T-helper 9 cell (primary cell): ENCODE results near the gene IL12RB2.

Experiments used
- DNase-seq: peaks from one replicate; pipeline ENCODE4 v3.0.0-alpha.2; 2020

The IL12RB2 gene

GRCh38 chr1:67313934-67314671 is 6.4 kb downstream of the IL12RB2 start:
- DNase-seq: no peak

DNA sequence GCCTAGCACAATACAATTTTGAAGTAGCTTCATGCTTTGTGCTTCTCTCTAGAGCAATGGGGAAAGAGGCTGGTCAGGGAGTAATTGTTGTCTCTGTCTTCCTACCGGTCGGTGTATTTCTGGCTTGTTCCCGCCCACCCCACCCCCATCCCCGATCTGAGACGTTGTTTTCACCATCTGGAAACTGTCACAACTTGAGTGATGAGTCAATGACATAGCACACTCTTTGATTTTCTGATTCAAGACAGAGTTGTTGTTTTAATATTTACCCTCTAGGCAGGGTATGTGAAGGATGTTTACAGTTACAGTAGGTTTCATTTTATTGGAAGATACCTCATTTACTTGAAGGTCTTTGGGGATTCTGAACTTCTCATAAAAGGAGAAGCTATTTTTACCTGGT is 7.0 kb downstream of the IL12RB2 start:
- DNase-seq: no peak

DNA sequence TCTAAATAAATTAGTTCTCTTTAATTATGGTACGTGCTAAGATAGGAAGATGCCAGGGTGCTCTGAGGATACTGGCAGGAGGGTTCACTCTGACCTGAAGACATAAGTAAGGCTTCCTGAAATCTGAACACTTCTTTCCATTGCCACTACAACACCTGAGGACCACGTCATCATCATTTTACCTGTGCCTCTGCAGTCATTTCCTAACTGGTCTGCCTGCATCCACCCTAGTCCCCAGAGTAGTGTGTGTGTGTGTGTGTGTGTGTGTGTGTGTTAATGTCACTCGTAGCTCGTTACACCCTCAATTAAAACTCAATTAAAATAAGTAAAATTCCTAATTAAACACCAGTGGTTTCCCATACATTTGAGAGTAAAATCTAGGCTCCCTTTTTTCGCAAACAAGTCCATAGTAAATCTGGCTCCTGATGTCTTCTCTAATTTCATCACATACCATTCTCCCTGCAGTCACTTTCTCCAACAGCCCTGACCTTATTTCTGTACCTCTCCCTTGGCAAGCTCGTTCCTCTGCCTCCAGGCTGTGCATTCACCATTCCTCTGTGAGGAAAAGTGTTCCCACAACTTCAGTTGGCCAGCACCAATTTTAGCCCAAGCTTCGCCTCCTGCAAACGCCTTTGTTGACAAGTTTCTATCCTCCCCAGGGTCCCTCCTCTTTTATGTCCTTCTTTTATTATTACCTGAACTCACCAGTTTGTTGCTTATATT is 8.7 kb downstream of the IL12RB2 start:
- no peak for DNase-seq

DNA sequence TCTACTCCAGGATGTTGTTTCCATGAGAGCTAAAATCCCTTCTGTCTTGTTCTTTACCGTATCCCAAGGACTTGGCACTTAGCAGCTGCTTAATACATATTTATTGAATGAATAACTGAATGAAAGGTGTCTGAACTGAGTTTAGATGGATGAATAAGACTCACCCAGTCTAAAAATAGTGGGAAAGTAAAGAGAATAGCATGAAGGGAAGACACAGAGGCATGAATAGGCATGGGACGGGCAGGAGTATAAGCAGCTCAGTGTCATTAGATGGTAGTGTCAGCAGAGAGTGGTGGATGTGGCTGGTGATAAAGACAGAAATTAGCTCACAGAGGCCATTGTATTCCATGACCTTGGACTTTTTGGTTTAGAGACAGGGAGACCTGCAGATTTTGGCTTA is 9.2 kb downstream of the IL12RB2 start:
- no peak for DNase-seq

DNA sequence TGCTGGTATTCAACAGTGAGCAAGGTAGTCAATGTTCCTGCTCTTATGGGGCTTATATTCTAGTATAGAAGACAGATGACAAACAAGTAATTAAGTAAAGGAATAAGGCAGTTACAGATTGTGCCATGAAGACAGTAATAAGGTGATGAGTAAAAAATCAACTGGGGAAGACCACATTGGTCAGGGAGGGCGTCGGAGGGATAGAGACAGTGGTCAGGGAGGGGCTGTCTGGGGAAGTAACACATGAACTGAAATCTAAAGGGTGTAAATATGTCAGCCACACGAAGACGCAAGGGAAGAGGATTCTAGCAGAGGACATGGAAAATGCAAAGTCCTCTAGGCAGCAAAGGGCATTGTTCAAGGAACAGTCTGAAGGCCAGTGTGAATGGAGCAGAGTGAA is 10.1 kb downstream of the IL12RB2 start:
- no peak for DNase-seq

GRCh38 chr1:67322442-67322841 is 14.8 kb downstream of the IL12RB2 start:
- DNase-seq: no peak

- DNase-seq: no peak
Measured at GRCh38 chr1:67323087-67323486, 15.4 kb downstream of the IL12RB2 start.

DNA sequence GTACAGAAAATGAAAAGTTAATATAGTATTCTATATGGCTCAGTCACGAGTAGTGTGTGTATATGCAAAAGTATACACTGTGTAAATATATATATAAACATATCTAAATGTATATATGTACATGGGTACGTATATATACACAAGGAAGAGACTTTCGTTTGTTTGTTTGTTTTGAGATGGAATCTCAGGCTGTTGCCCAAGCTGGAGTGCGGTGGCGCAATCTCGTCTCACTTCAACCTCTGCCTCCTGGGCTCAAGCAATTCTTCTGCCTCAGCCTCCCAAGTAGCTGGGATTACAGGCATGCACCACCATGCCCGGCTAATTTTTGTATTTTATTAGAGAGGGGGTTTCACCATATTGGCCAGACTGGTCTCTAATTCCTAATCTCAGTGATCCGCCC is 16.4 kb downstream of the IL12RB2 start:
- DNase-seq: no peak

DNA sequence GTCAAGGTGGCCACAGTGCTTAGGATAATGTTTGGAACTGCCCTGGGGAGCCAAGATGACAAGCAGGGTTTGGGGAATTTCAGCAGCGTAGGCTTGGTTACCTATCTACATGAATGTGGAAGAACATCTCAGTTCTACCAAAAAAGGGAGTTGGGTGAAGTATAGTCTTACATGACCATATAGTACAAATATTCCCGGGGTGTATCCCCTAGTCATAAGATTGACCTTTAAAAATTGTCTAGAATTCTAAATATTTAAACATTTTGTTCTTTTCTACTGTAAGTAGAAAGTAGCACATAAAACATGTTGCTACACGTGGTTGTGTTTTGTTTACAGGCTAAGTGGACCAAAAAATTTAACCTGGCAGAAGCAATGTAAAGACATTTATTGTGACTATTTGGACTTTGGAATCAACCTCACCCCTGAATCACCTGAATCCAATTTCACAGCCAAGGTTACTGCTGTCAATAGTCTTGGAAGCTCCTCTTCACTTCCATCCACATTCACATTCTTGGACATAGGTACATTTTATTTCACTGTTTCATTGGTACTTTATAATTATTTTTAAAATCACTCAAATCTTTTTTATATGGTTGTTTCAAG is 20.3 kb downstream of the IL12RB2 start:
- no peak for DNase-seq

- no peak for DNase-seq
Measured at GRCh38 chr1:67332653-67333529, 25.2 kb downstream of the IL12RB2 start.

DNA sequence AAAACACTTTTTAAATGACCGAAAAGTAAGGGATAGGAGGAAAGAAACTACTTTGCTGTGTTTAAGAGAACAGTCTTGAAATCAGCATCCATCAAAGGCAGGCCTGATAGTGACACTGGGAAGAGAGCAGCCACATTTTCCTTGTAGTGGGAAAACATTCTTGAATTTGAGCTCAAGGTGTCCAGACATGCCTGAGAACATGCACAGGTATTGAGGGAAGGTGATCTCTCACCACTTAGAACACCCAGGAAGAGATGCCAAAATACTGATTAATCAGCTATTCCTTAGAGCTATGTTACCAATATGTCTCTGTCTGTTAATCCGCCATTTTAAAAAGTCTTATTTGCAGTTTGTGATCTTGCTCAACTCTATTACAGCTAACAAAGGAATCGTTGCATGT is 25.9 kb downstream of the IL12RB2 start:
- DNase-seq: no peak

DNA sequence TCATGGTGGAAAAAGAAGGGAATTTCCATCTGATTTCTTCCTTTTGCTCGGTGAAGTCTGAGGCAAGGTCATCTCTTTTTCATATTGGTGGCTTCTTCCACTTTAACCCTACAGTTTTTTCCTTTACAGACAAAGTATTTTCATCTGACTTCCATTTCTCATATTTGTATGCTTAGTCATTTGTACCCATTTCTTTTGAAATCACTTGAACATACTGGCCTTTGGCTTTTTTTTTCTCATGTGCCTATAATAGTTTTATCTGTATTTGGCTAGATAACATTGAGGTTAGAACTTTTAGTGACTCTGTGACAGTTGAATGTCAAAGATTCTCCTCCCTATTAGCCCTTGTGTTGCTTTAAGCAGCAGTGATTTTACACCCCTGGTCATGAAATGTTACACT is 27.7 kb downstream of the IL12RB2 start:
- no peak for DNase-seq

GRCh38 chr1:67336157-67336556 is 28.5 kb downstream of the IL12RB2 start:
- DNase-seq: no peak

DNA sequence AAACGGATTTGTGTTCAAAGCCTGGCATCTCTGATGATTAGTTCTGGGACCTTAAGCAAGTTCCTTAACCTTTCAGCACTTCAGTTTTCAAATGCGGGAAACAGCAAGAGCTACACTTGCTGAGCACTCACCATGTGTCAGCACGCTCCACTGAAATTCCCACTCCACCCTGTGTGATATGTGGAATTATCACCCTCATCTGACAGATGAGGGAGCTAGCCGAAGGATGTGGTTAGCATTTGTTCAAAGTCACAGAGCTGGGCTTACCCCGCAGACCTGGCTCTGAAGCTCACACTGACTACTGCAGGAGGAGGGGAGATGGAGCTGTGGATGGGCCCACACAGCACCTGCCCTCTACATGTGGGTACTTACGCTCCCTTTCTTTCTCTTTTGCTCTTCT is 29.1 kb downstream of the IL12RB2 start:
- DNase-seq: peak; percentile 7

- DNase-seq: no peak
Measured at GRCh38 chr1:67338642-67339041, 31.0 kb downstream of the IL12RB2 start.

- no peak for DNase-seq
Measured at GRCh38 chr1:67339623-67340343, 32.1 kb downstream of the IL12RB2 start.

DNA sequence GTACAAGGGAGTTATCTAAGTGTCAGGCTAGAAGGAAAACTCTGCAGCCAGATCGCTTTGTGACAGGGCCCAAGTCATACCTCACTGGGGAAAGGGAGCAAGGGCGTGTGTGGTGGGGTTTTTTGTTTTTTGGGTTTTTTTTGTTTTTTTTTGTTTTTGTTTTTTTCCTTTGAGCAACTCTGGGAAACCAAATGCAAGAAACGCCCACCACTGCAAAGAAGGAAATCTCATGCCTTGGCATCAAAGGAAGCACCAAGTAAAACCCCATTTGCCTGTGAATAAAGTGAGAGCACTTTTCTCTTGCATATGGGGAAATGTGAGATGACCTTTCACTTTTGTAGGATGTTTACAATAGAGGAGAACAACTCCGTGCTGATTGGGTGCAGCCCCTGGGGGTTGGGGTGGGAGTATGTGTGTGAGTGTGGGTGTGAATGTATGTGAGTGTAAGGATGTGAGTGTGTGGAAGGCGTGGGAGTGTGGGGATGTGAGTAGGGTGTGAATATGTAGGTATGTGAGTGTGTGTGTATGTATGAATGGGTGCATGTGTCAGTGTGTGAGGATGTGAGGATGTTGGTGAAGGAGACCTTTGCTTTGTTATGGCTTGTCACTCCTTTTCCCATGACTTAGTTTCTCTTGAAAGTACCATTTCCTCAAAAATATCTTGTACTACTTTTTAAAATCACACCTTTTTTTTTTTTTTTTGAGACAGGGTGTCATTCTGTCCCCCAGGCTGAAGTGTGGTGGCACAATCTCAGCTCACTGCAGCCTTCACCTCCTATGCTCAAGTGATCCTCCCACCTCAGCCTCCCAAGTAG is 34.6 kb downstream of the IL12RB2 start:
- DNase-seq: no peak

DNA sequence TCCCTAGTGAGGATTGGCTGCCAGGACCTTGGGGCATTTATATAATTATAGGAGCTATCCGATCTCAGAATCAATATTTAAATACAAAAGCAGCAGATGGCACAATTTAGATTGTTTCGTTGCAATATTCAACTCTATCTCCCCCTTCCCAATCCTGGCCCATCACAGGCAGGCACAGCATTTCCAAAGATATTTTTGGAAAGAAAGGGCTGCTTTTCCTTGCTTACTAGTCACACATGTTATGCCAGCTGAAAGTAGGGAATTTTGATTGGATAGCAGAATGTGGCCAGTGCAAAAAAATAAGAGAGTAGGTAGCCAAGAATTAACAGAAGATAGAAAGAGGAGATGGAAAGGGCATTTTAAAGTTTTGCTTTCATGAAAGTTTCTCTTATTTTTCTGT is 37.9 kb downstream of the IL12RB2 start:
- DNase-seq: no peak

GRCh38 chr1:67346982-67347381 is 39.3 kb downstream of the IL12RB2 start:
- no peak for DNase-seq

DNA sequence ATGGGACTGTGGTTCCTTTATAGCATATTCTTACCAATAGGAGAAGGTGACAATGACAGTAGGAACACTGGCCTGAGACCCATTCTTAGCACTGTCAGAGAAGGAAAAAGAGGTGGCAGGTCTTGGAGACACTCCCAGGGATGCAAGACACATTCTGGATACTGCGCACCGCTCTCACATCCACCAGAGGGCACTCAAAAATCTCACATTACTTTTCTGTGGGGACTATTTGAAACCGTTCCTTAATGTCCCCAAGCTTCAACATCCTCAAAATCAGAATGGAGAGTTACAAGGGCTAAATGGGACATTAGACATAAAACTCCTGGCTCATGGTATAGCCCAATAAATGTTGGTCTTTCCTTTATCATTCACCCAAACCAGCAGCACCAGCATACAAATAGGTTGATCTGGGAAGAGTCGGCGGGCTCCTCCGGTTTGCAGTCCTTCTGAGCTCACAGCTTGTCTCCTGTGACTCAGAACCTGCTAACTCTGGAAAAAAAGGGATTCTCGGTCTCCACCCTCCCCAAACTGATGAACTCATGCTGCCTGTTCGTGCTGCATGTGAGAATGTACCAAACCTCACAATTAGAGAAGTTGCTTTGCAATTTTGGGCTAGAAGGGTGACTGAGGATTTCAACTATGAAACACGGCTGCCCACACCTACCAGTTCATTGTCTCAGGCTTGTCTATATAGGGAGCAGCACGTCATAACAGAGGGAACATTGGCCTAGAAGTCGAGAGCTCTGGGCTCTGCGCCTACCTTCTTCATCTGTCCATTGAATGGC is 40.2 kb downstream of the IL12RB2 start:
- no peak for DNase-seq
